GM19324 (cell line): ENCODE data around the gene MATN1.
"Not testable (repeated sequence)": the region's sequence is repeated elsewhere in the genome, so short reads cannot be mapped to it uniquely, and the experiment has no call there.

ENCODE experiments used
- ATAC-seq: cut with Tn5 transposase; IDR thresholded peaks from one replicate; pipeline ENCODE4 v1.9.1; 2021; ENCODE audit warnings: mild to moderate bottlenecking, moderate library complexity; ENCODE audit not compliant: unreplicated experiment, low FRiP score

The MATN1 gene

DNA sequence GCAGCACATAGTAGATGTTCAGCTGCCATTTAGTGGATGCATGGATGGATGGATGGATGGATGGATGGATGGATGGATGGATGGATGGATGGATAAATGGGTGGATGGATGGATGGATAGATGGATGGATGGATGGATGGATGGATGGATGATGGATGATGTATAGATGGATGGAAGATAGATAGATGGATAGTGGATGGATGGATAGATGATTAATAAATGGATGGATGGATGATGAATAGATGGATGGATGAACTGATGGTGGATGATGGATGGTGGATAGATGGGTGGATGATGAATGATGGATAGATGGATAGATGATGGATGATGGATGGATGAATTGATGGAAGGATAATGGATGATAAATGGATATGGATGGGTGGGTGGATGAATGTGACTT lies 20.6 kb downstream of the MATN1 start:
- ATAC-seq, result no peak

DNA sequence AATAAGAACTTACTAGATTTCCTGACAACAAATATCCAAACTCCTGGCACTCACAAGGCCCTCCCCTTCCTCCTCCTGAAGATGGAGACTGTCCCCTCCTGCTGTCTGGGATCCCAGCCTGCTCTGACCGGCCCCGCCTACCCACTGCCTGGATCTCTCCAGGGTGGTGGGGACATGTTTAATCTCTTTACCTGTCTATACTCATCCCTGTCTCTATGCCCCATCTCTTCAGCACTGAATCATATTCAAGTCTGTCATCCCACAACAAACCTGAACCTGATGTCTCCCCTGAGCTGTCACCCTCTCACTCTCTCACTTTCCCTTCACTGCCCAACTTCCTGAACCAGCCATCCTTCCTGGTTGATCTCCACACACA lies 22.1 kb downstream of the MATN1 start:
- ATAC-seq, result no peak

- no peak for ATAC-seq
Observed at GRCh38 chr1:30700528-30701257, 22.7 kb downstream of the MATN1 start.

GRCh38 chr1:30699762-30700161 lies 23.6 kb downstream of the MATN1 start:
- no peak for ATAC-seq

DNA sequence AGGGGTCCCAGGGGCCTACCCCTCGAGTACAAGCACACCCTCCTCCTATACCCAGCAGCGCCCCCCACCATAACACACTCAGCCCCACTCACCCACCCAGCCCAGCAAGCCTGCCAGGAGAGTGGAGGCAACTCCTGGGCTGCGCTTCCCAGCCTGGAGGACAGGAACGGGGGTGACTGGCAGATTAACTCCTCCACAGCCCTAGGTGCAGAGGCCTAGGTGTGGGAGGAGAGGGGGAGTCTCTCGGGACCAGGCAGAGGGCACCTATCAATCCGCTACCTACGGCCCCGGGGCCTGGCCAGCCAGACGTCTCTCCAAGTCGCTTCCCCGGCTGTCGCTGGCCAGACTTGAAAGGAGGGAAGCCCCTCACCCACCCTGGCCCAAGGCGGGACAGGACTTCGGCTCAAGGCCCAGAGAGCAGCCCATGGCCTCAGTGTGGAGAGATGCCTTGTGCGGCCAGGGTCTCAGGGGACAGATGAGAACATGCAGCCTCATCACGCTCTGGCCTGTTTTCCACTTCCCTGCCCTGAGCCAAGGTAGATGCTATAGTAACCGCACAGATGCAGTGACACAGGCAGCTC lies 24.9 kb downstream of the MATN1 start:
- no peak for ATAC-seq

- no peak for ATAC-seq
Observed at GRCh38 chr1:30697571-30698376, 25.6 kb downstream of the MATN1 start.

GRCh38 chr1:30696831-30697230 lies 26.6 kb downstream of the MATN1 start:
- ATAC-seq, result no peak

GRCh38 chr1:30695439-30695841 lies 27.9 kb downstream of the MATN1 start:
- ATAC-seq, result no peak

DNA sequence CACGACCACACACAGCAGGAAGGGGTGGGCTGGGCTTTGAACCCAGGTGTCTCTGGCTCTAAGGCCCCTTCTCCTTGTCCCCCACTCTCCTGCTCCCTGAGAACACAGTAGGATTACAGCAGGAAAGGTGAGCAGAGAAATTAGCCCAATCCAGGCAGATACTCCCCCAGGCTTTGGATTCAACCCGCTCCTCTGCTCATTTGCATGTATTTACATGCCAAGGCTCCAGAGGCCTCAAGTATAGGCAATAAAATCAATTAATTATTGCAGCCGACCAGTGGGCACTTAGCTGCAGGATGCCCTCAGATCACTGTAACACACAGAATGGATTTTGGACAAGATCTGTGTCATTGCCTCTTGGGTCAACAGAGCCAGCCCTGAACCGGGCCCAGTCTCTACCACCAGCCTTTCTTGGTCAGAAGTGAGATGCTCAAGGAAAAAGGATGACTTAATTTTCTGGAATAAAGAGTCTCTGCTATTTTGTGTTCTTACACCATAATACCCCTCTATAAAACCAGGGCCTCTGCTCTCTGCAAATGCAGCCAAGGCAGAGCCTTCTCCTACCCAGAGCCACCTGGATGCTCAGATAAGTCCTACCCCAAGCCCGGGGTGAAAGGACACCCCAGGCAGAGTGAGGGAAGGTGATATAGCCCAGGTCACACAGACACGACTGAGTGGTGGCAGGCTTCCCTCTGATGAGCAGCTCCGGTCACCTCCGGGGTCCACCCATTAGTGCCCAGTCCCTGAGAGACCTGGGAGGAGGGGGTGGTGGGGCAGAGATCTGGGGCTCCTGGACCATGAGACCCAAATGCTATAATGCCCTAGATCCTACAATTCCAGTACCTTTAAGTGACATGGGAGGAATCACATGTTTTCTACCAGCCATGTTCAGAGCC lies 28.9 kb downstream of the MATN1 start:
- no peak for ATAC-seq

DNA sequence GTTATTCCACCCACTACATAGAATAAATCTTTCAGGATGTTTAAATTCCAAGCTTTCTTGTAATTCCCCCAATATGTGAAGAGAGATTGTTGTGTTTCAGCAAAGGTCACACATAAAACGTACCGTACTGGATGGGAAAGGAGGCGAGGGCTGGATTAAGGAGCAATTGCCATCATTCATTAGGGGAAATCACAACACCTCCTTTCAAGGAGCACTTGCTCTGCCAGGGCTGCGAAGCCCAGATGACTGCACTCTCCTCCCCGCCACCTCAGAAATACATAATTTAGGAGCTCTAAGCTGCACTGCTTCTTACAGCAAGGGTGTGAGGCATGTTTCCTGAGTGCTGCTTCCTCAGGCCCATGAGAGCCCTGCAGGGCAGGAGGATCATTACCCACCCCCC lies 29.6 kb downstream of the MATN1 start:
- ATAC-seq, result no peak

DNA sequence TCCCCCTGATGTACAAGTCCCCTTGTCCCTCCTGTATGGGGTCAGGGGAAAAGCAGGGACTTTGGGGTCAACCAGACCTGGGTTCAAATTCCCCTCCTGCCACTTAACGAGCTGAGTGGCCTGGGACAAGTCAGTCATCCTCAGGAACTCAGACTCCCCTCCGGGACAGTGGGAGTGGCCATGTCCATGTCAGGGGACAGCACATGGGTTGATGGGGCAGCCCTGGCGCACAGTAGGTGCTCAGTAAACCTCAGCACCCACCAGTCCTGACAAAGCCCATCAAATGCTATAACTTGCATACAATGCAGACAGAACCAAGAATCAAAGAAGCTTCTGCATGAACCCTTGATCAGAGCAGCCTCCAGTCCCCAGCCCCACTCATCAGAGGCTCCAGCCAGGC lies 30.0 kb downstream of the MATN1 start:
- ATAC-seq, result no peak

- ATAC-seq, result no peak
Observed at GRCh38 chr1:30692948-30693301, 30.5 kb downstream of the MATN1 start.

DNA sequence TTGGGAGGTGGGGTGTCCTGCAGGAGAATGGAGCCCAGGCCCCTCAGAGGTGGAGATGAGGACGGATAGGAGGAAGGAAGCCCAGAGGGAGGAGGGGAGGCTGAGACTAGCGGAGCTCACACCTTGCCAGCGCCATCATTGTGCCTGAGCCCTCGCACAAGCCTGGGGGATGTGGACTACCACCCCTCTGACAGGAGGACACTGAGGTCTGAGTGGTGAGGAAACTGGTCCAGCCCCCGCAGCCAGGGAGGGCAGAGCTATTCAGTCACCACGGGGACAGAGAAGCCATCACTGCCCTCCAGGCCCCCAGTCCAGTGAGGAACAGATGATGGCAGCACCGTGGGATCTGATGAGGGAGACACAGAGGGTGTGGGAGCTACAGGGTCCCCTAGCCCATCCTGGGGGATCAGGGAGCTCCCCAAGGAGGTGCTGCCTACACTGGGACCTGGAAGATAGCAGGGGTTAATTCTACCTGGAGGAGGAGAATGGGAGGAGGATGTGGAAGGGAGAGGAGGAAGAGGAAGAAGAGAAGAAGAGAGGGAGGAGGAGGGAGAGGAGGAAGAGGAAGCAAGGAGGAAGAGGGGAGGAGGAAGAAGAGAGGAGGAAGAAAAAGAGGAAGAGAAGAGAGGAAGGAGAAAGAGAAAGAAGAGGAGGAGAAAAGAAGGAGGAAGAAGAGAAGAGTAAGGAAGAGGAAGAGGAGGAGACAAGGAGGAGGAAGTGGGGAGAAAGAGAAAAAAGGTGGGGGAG lies 31.0 kb downstream of the MATN1 start:
- no peak for ATAC-seq

DNA sequence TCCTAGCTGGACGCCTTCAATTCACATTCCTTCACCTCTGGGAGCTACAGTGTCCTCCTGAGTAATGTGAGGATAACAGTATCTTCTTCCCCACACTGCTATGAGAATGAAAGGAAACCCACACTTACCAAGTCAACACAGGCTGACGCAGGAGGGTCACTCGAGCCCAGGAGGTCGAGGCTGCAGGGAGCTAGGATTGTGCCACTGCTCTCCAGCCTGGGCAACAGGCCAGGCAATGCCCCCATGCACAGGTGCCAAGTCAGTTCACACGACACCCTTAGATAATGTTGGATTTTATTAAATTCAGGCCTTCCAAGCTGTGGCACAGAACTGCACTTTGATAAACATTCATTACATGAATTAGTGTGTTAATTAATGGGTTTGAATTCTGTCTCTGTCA lies 31.9 kb downstream of the MATN1 start:
- no peak for ATAC-seq

- no peak for ATAC-seq
Observed at GRCh38 chr1:30689901-30690645, 33.3 kb downstream of the MATN1 start.

DNA sequence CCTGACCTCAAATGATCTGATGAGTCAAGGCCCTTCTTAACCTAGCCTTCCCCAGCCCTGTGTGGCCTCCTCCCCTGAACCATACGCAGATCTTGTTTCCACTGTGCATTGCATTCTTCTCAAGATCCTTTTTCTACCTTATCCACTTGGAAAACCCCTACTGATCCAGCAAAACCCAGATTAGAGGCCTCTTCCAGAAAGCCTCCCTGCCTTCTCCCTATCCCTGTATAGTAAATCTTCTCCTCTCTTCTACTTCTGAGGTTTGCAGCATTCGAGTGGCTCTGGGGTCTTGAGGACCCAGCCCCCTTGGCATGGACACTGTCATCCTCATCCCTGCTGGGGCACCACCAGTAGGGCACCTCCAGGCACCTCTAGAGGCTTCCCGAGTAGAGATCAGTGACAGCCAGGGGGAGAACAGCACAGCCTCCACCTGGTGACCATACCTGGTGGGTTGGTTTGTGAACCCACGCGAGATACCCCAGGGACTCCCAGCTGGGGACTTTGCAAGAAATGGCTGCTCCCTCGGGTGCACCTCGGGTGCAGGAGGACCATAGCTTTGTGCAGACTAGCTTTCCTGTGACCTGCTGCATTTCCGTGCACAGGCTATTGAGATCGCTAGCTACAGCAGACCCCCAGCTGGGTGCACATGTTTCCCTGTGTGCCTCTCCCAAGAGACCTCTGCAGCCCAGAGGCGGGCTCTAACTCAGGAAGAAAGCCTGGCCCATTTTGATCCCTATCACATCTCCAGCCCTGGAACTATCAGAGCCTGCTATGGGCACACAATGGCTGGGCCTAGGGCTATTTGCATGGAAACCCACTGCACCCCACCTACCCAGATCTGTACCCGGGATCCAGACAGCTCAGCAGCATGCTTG lies 34.2 kb downstream of the MATN1 start:
- ATAC-seq, result no peak

GRCh38 chr1:30688516-30688915 lies 34.9 kb downstream of the MATN1 start:
- not testable (repeated sequence) for ATAC-seq

DNA sequence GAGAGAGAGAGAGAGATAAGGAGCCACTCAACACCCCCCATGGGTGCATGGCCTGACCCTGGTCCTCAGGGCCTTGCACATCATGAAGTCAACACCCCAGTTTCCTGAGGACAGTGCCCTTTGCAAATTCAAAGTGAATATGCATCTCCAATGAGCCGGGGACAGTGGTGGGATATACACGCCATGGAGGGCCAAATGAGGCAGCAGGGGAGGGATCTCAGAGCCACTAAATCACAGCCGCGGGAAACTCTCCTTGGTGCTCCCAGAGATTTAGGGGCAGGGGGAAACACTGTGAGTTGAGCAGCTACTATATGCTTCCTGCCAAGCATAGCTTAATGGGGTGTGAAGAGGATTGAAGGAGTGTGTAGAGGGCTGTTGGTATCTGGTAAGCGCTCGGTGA lies 35.5 kb downstream of the MATN1 start:
- no peak for ATAC-seq
